Osteoblast (primary cell): ENCODE data around the gene CRAMP1. TPM values are rescaled to one million over a fixed set of nuclear protein-coding genes. Genes with fewer than 3 reads are reported as not detected.

ENCODE experiments used
- DNase-seq: peaks from one replicate; pipeline ENCODE4 v3.0.0; 2011; ENCODE audit warnings: low spot score, mixed read lengths; ENCODE audit not compliant: insufficient read length; ENCODE audit errors: missing footprints
- H2AFZ ChIP-seq: 2 replicates; pipeline ENCODE4 v1.6.0; 2011; ENCODE audit warnings: mild to moderate bottlenecking, low read length
- H3K27ac ChIP-seq: 2 replicates; pipeline ENCODE4 v1.5.1; 2011; ENCODE audit warnings: mild to moderate bottlenecking, low read depth, low read length, moderate library complexity
- H3K27me3 ChIP-seq: 2 replicates; pipeline ENCODE4 v1.6.0; 2012; ENCODE audit warnings: mild to moderate bottlenecking, control low read depth, inconsistent platforms, low read length, moderate library complexity; ENCODE audit not compliant: insufficient read depth
- H3K36me3 ChIP-seq: 2 replicates; pipeline ENCODE4 v1.5.1; 2011; ENCODE audit warnings: mild to moderate bottlenecking, low read length, control low read depth, moderate library complexity; ENCODE audit not compliant: insufficient read depth
- H3K4me1 ChIP-seq: 2 replicates; pipeline ENCODE4 v1.5.1; 2011; ENCODE audit warnings: mild to moderate bottlenecking, low read length, control low read depth, moderate library complexity; ENCODE audit not compliant: insufficient read depth
- H3K4me2 ChIP-seq: 2 replicates; pipeline ENCODE4 v1.6.0; 2011; ENCODE audit warnings: mild to moderate bottlenecking, low read length; ENCODE audit not compliant: insufficient read depth
- H3K4me3 ChIP-seq: fragments of 200-600 bp; sonication (generic); 3 replicates; pipeline ENCODE4 v1.5.1; 2012; ENCODE audit warnings: mild to moderate bottlenecking, low read length, inconsistent platforms; ENCODE audit not compliant: insufficient read depth
- H3K79me2 ChIP-seq: 2 replicates; pipeline ENCODE4 v1.6.0; 2012; ENCODE audit warnings: mild to moderate bottlenecking, low read length, control low read depth, inconsistent platforms; ENCODE audit not compliant: insufficient read depth
- H3K9me3 ChIP-seq: 2 replicates; pipeline ENCODE4 v1.5.1; 2011; ENCODE audit warnings: low read depth, low read length, control low read depth
- H4K20me1 ChIP-seq: 2 replicates; pipeline ENCODE4 v1.6.0; 2012; ENCODE audit warnings: mild to moderate bottlenecking, low read length, control low read depth; ENCODE audit not compliant: insufficient read depth
- CTCF ChIP-seq: IDR thresholded peaks from 2 replicates; pipeline ENCODE4 v1.5.1; 2011; ENCODE audit warnings: mild to moderate bottlenecking, low read depth, low read length, moderate library complexity; ENCODE audit errors: extremely low read depth
- total RNA-seq: library from RNA; depleted of rRNA; stranded (reverse); fragments of >200 nt; gene quantifications from 2 replicates; pipeline ENCODE4 v1.2.3, GENCODE V29; 2012

Gene CRAMP1
- total RNA-seq, 1 donor, result 11.2 TPM

- Histone ChIP-seq H3K4me1 (no peaks in the 10 kb centered on the region), H3K27me3 (no peaks in the 10 kb centered on the region), H3K4me2 (no peak overlapping the region), H2AFZ (no peak overlapping the region), H3K27ac (no peak overlapping the region), H3K4me3 (no peak overlapping the region), H4K20me1 (peaks cover 6% of the 10 kb centered on the region), H3K36me3 (peaks cover 51% of the 10 kb centered on the region), H3K9me3 (no peaks in the 10 kb centered on the region), H3K79me2 (no peaks in the 10 kb centered on the region)
- no peak for TF ChIP-seq CTCF
- peak; percentile 72 for DNase-seq
Observed at GRCh38 chr16:1656808-1657617, 44.9 kb downstream of the CRAMP1 start.

GRCh38 chr16:1657841-1658240 lies 45.7 kb downstream of the CRAMP1 start:
- Histone ChIP-seq H2AFZ (no peak overlapping the region), H3K36me3 (peaks cover 51% of the 10 kb centered on the region), H3K27me3 (no peaks in the 10 kb centered on the region)

GRCh38 chr16:1659031-1659430 lies 46.9 kb downstream of the CRAMP1 start:
- H3K36me3 ChIP-seq, result peaks cover 57% of the 10 kb centered on the region

More at GRCh38 chr16:1657841-1658240, 45.7 kb downstream of the CRAMP1 start:
- peaks cover 3% of the 10 kb centered on the region for H4K20me1 ChIP-seq
- H3K4me3 ChIP-seq, result no peak overlapping the region
- no peaks in the 10 kb centered on the region for H3K4me1 ChIP-seq
- H3K27ac ChIP-seq, result no peak overlapping the region
- TF ChIP-seq CTCF, result no peak
- peak; percentile 47 for DNase-seq
- H3K4me2 ChIP-seq, result no peak overlapping the region
- no peaks in the 10 kb centered on the region for H3K9me3 ChIP-seq
- no peaks in the 10 kb centered on the region for H3K79me2 ChIP-seq

More at GRCh38 chr16:1659031-1659430, 46.9 kb downstream of the CRAMP1 start:
- peak; percentile 74 for DNase-seq
- Histone ChIP-seq H3K4me2 (no peak overlapping the region), H3K4me1 (no peaks in the 10 kb centered on the region), H3K27ac (no peak overlapping the region), H3K27me3 (no peaks in the 10 kb centered on the region), H3K79me2 (no peaks in the 10 kb centered on the region), H3K9me3 (no peaks in the 10 kb centered on the region), H4K20me1 (peaks cover 3% of the 10 kb centered on the region), H3K4me3 (no peak overlapping the region), H2AFZ (no peak overlapping the region)
- TF ChIP-seq CTCF, result no peak
